Kidney glomerular epithelial cell (primary cell): ENCODE measurements around the gene CHORDC1.
A peak's percentile ranks its signal among the peaks of the same experiment; 100 is the strongest.
"Not testable (repeated sequence)": the region's sequence is repeated elsewhere in the genome, so short reads cannot be mapped to it uniquely, and the experiment has no call there.

Experiments
- DNase-seq: peaks from one replicate; lab custom pipeline; 2025; lab: John Stamatoyannopoulos, UW

Gene CHORDC1

GRCh38 chr11:90216611-90217010 is 6.2 kb downstream of the CHORDC1 start:
- DNase-seq = no peak

GRCh38 chr11:90213322-90213721 is 9.5 kb downstream of the CHORDC1 start:
- DNase-seq = no peak

- no peak for DNase-seq
Observed at GRCh38 chr11:90208857-90209256, 14.0 kb downstream of the CHORDC1 start.

GRCh38 chr11:90207992-90208391 is 14.9 kb downstream of the CHORDC1 start:
- DNase-seq = not testable (repeated sequence)

- DNase-seq = peak; percentile 62
Observed at GRCh38 chr11:90204832-90205646, 17.8 kb downstream of the CHORDC1 start.

GRCh38 chr11:90204407-90204806 is 18.4 kb downstream of the CHORDC1 start:
- DNase-seq = no peak

GRCh38 chr11:90202342-90202741 is 20.5 kb downstream of the CHORDC1 start:
- no peak for DNase-seq

- DNase-seq = no peak
Observed at GRCh38 chr11:90197377-90197776, 25.5 kb downstream of the CHORDC1 start.

- no peak for DNase-seq
Observed at GRCh38 chr11:90192869-90193582, 29.8 kb downstream of the CHORDC1 start.

- no peak for DNase-seq
Observed at GRCh38 chr11:90189011-90189410, 33.8 kb downstream of the CHORDC1 start.

- DNase-seq = no peak
Observed at GRCh38 chr11:90187839-90188238, 35.0 kb downstream of the CHORDC1 start.

- no peak for DNase-seq
Observed at GRCh38 chr11:90179923-90180322, 42.9 kb downstream of the CHORDC1 start.

- DNase-seq = no peak
Observed at GRCh38 chr11:90178751-90179150, 44.1 kb downstream of the CHORDC1 start.

GRCh38 chr11:90176069-90176468 is 46.8 kb downstream of the CHORDC1 start:
- peak; percentile 28 for DNase-seq

GRCh38 chr11:90171359-90171758 is 51.5 kb downstream of the CHORDC1 start:
- DNase-seq = no peak

GRCh38 chr11:90168571-90168970 is 54.3 kb downstream of the CHORDC1 start:
- no peak for DNase-seq

- not testable (repeated sequence) for DNase-seq
Observed at GRCh38 chr11:90167704-90168103, 55.1 kb downstream of the CHORDC1 start.

GRCh38 chr11:90166982-90167573 is 55.8 kb downstream of the CHORDC1 start:
- DNase-seq = not testable (repeated sequence)
